Hematopoietic multipotent progenitor cell treated with erythropoietin and hydrocortisone succinate and interleukin-3 and kit ligand, for 6 days (in vitro differentiated cells): ENCODE measurements around the gene NBAS.
A peak's percentile ranks its signal among the peaks of the same experiment; 100 is the strongest.
"Not testable (repeated sequence)": the region's sequence is repeated elsewhere in the genome, so short reads cannot be mapped to it uniquely, and the experiment has no call there.

Experiments used
- DNase-seq: peaks from one replicate; pipeline ENCODE4 v3.0.0-alpha.2; 2015

NBAS gene

GRCh38 chr2:15299904-15300520 is 261.1 kb downstream of the NBAS start:
- no peak for DNase-seq

- DNase-seq: no peak
Measured at GRCh38 chr2:15298770-15299169, 262.4 kb downstream of the NBAS start.

DNA sequence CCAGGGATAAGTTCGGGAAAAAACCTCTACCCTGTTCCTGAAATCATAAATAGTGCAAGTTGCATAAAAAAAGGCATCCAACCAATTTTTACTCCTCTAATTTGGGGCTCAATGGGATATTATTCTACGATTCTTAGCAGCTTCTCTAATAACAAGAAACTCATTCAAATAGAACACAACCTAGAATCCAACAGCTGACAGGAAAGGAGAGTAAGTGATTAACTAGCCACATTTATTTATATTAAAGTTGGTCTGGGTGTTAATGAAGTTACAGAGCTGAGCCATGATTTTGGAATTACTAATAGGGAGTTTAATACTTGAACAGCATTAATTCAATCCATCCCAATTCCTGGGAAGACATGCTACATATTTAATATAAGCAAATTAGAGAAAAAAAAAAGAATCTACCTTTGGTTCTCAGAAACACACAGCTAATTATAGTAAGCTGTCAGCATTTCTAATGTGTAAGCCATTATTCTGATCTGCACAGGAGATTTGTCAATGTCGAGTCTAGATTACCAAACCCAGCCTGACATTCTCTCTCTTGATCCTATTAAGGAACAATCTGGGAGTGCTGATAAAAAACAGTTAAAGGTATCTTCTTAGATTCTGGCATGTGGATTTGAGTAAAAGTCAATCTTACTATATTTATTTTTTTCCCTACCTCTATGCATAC is 267.7 kb downstream of the NBAS start:
- DNase-seq: no peak

DNA sequence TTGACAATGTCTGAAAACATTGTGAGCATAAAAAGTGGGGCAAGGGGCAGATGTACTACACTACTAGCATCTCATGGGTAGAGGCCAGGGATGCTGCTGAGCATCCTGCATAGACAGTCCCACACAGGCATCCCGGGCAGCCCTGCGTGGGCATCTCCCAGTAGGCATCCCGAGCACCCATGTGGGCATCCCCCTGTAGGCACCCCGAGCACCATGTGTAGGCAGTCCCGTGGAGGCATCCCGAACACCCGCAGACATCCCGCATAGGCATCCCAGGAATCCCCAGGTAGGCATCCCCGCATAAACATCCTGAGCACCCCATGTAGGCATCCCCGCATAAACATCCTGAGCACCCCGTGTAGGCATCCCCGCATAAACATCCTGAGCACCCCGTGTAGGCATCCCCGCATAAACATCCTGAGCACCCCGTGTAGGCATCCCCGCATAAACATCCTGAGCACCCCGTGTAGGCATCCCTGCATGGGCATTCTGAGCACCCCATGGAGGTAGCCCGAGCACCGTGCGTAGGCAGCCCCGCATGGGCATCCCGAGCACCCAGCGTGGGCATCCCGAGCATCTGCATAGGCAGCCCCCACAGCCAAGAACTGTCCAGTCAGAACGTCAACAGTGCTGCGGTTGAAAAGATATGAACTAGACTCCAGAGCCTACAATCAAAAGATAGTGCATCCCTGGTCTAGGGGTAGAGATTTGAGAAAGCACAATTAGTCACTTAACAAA is 273.5 kb downstream of the NBAS start:
- DNase-seq: no peak

GRCh38 chr2:15284614-15285013 is 276.5 kb downstream of the NBAS start:
- DNase-seq: no peak

GRCh38 chr2:15281681-15282080 is 279.5 kb downstream of the NBAS start:
- no peak for DNase-seq

- no peak for DNase-seq
Measured at GRCh38 chr2:15279201-15279876, 281.8 kb downstream of the NBAS start.

DNA sequence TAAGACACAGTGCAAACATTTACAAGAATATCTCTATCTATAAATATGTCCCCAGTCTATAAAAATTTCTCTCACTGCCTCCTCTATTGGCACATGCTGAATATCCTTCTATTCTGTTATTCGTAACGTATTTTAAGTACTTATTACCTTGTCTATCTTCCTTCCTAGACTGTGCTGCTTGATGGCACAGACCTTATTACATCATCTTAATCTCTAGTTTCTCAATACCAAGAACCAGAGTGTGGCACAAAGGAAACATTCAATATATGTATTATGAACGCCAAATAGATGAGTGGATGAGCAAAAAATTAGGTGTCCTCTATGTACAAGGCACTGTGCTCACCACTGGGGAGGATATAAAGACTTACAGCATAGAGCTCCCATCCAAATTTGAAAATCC is 282.8 kb downstream of the NBAS start:
- DNase-seq: no peak

DNA sequence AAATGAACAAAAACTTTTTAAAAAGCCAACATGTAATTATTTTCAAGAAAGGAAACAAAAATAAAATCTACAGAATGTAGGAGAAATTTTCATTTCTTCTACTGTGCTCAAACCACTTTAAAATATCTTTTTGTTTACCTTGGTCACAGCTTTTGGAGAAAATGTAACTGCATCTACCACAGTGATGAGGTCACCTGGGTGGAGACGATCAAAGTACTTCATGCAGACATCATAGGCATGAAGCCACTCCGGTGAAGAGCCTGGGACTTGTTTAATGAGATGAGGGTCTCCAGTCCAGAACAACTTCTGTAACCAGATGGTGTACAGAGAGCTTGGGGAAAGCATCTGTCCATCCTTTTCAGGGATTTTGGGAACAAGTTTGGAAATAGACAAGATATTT is 285.8 kb downstream of the NBAS start:
- DNase-seq: no peak

- DNase-seq: peak; percentile 69
Measured at GRCh38 chr2:15273452-15273851, 287.7 kb downstream of the NBAS start.

DNA sequence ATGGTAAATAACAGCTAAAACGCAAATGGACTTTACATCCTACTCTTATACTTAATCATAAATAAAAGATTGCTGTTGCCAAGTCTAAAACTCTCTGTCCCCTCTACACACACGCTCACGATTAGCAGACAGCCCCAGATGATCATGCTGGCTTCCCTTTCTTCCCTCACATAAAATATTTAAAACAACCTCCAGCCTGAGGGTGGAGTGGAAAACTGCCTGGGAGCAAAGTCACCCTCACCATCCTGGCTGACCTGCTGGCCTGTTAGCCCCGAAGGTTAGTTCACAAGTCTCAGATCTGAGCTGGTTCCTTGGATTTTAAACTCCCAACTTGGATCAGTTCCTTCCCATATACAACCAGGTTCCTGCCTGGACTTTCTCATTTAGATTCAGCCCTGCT is 288.2 kb downstream of the NBAS start:
- DNase-seq: no peak

GRCh38 chr2:15271941-15272542 is 289.1 kb downstream of the NBAS start:
- no peak for DNase-seq

DNA sequence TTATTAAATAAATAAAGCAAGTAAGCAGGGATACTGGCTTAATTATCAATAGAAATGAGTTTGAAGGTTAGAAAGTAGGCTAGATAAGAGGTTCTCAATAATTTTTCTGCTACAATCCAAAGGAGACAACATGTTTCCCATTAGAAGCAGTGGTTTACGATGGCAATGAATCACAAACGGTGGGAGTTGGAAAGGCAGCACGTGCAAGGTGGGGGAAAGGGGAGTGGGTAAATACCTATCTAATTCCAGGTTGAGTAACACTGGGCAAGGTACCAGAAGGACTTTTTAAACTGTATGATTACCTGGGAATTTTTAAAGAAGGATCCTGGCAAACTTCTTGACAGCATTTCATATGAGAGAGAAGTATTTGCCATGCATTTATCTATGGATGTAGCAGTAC is 289.9 kb downstream of the NBAS start:
- no peak for DNase-seq

- no peak for DNase-seq
Measured at GRCh38 chr2:15269043-15269442, 292.1 kb downstream of the NBAS start.

- no peak for DNase-seq
Measured at GRCh38 chr2:15265889-15266288, 295.2 kb downstream of the NBAS start.

- no peak for DNase-seq
Measured at GRCh38 chr2:15263976-15264685, 297.0 kb downstream of the NBAS start.

- no peak for DNase-seq
Measured at GRCh38 chr2:15262792-15263191, 298.3 kb downstream of the NBAS start.

DNA sequence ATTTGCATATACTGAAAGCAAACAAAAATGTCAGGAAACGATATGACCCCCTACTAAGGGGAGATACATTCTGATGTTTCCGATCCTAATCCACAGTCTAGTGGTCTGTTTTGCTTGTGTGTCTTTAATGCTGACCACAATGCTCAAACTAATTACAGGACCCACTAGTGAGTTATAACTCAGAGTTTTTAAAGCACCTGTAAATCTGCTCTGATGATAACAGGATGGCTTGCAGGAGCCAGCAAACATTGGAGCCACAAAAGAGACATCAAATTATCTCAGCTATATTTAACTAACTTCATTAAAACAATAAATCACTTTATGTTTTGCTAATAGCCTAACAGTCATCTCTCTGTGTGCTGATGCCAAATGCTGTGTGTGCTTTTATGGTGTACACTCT is 300.3 kb downstream of the NBAS start:
- DNase-seq: no peak

DNA sequence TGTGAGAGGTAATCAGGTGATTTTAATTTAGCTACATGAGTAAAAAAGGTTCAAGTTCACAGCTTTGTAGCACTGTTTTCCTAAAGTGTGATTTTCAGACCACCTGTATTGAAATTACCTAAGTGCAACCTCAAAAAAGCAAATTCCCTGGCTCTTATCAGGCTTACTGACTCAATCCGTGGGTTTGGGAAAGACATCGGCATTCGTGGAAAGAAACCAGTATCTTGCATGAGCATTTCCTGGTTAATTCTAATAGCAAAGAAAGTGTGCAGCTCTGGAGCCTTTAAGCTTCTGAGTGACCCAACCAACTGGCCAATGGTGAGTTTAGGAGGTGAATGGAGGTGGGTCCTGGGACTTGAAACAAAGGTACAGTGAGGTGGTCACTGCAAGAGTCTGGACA is 300.9 kb downstream of the NBAS start:
- no peak for DNase-seq

- DNase-seq: no peak
Measured at GRCh38 chr2:15259356-15259756, 301.8 kb downstream of the NBAS start.

DNA sequence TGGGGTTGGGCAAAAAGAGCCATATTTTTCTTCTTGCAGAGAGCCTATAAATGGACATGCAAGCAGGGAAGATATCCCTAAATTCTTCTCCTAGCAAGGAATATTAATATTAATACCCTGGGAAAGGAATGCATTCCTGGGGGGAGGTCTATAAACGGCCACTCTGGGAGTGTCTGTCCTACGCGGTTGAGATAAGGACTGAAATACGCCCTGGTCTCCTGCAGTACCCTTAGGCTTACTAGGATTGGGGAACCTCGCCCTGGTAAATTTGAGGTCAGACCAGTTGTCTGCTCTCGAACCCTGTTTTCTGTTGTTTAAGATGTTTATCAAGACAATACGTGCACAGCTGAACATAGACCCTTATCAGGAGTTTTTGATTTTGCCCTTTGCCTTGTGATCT is 302.7 kb downstream of the NBAS start:
- not testable (repeated sequence) for DNase-seq

- DNase-seq: peak; percentile 95
Measured at GRCh38 chr2:15253835-15254286, 307.3 kb downstream of the NBAS start.

DNA sequence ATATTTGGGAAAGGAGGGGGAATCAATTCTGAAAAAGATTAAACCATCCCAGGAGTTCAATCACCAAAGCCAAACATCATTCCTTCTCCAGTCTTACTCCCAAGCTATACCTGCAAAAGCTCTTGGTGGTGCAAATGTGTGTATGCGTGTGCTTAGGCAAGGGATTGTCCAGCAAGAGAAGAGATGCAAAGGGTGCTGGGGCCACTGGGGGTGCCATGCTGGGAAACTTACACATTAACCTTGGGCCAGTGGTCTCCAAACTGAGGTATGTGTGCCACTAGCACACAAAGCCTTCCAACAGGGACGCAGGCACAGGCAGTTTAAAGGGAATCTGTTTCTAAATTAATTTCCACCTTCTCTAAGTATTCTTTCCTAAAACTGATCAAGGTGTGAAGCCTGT is 307.9 kb downstream of the NBAS start:
- DNase-seq: no peak
